Activated CD4-positive, alpha-beta memory T cell treated with anti-CD3 and anti-CD28 coated beads, Interleukin-2, amount 10 ng/mL, durations not matched to agents 7 days and 5 days (primary cell): Measurements from ENCODE around the gene TADA2B. TPM values are rescaled to one million over a fixed set of nuclear protein-coding genes. Genes with fewer than 3 reads are reported as not detected.
A peak's percentile ranks its signal among the peaks of the same experiment; 100 is the strongest.

ENCODE experiments used
- CTCF ChIA-PET: fragments of 350-600 bp; sonication (Branson Sonifier 250); formaldehyde crosslinking; loops from one replicate; lab custom pipeline; 2021; ENCODE audit warnings: antibody characterized with exemption, inconsistent platforms; lab: Charles Lee
- POLR2A ChIA-PET: fragments of 350-600 bp; sonication (Branson Sonifier 250); formaldehyde crosslinking; loops from one replicate; lab custom pipeline; 2021; ENCODE audit warnings: antibody characterized with exemption; lab: Charles Lee
- DNase-seq: peaks from one replicate; pipeline ENCODE4 v3.0.0-alpha.2; 2020
- H3K27ac Mint-ChIP-seq: one replicate; pipeline ENCODE4 v1.8.0; 2021; ENCODE audit warnings: mild to moderate bottlenecking, mixed read lengths
- H3K27me3 Mint-ChIP-seq: one replicate; pipeline ENCODE4 v1.8.0; 2021; ENCODE audit warnings: mixed read lengths
- H3K36me3 Mint-ChIP-seq: one replicate; pipeline ENCODE4 v1.8.0; 2021; ENCODE audit warnings: low read depth, mixed read lengths
- H3K4me1 Mint-ChIP-seq: one replicate; pipeline ENCODE4 v1.8.0; 2021; ENCODE audit warnings: mixed read lengths
- H3K4me3 Mint-ChIP-seq: one replicate; pipeline ENCODE4 v1.8.0; 2021; ENCODE audit warnings: mild to moderate bottlenecking, mixed read lengths
- H3K9me3 Mint-ChIP-seq: one replicate; pipeline ENCODE4 v1.8.0; 2021; ENCODE audit warnings: mixed read lengths
- total RNA-seq, 2 experiments: library from RNA; stranded (reverse); gene quantifications; one replicate each; pipeline ENCODE4 v1.2.3, GENCODE V29; 2021

The TADA2B gene
- total RNA-seq, 2 experiments from 2014 or later: 26.6 to 27.3 TPM

- Mint-ChIP-seq H3K4me3 (no peak overlapping the region), H3K9me3 (no peaks in the 10 kb centered on the region), H3K27me3 (no peaks in the 10 kb centered on the region), H3K4me1 (peaks cover 40% of the 10 kb centered on the region), H3K36me3 (peaks cover 38% of the 10 kb centered on the region), H3K27ac (peak overlapping the region; percentile 24)
- CTCF ChIA-PET: interaction anchor here (1.6 kb wide), 1 partner anchor 11 kb away, joined by 4 read pairs; no protein-coding TSS in a partner anchor
- POLR2A ChIA-PET: interaction anchor here (0.8 to 4.0 kb wide), 3 partner anchors 11 to 56 kb away, joined by 3 to 18 read pairs (median 10); partner anchors contain the start of genes GRPEL1 and TADA2B
- DNase-seq: no peak
These were observed 12.2 kb downstream of the TADA2B start for GRCh38 chr4:7055111-7055989.

- DNase-seq: no peak
- Mint-ChIP-seq H3K9me3 (no peaks in the 10 kb centered on the region), H3K4me1 (peaks cover 40% of the 10 kb centered on the region), H3K27ac (no peak overlapping the region), H3K27me3 (no peaks in the 10 kb centered on the region), H3K4me3 (no peak overlapping the region), H3K36me3 (peaks cover 42% of the 10 kb centered on the region)
- POLR2A ChIA-PET: interaction anchor here (3.6 to 4.0 kb wide), 2 partner anchors 11 to 12 kb away, joined by 18 to 25 read pairs; partner anchors contain the start of genes GRPEL1 and TADA2B
- CTCF ChIA-PET: interaction anchor here (0.5 to 1.6 kb wide), 4 partner anchors 10 to 17 kb away, joined by 3 to 4 read pairs (median 4); no protein-coding TSS in a partner anchor
These were observed 12.8 kb downstream of the TADA2B start for GRCh38 chr4:7055990-7056325.

GRCh38 chr4:7058792-7059191 lies 15.6 kb downstream of the TADA2B start:
- no peaks in the 10 kb centered on the region for H3K27me3 Mint-ChIP-seq
- no peaks in the 10 kb centered on the region for H3K9me3 Mint-ChIP-seq
- no peak overlapping the region for H3K4me3 Mint-ChIP-seq
- CTCF ChIA-PET: interaction anchor here (0.8 to 1.2 kb wide), 3 partner anchors 8 to 85 kb away, joined by 3 to 5 read pairs (median 3); partner anchors contain the start of gene TADA2B
- DNase-seq: no peak
- no peak overlapping the region for H3K27ac Mint-ChIP-seq
- POLR2A ChIA-PET: interaction anchor here (0.6 to 3.6 kb wide), 6 partner anchors 8 to 155 kb away, joined by 3 to 25 read pairs (median 4); partner anchors contain the start of gene GRPEL1
- peaks cover 28% of the 10 kb centered on the region for H3K4me1 Mint-ChIP-seq
- peaks cover 66% of the 10 kb centered on the region for H3K36me3 Mint-ChIP-seq

GRCh38 chr4:7059662-7060061 lies 16.5 kb downstream of the TADA2B start:
- ChIA-PET POLR2A (interaction anchor here (1.0 to 3.6 kb wide), 4 partner anchors 7 to 73 kb away, joined by 3 to 25 read pairs (median 4); partner anchors contain the start of gene GRPEL1), CTCF (interaction anchor here (0.5 to 1.2 kb wide), 3 partner anchors 15 to 369 kb away, joined by 3 to 5 read pairs (median 3); partner anchors contain the start of gene TADA2B)
- H3K27me3 Mint-ChIP-seq: no peaks in the 10 kb centered on the region
- peaks cover 27% of the 10 kb centered on the region for H3K4me1 Mint-ChIP-seq
- H3K9me3 Mint-ChIP-seq: no peaks in the 10 kb centered on the region
- H3K27ac Mint-ChIP-seq: no peak overlapping the region
- no peak overlapping the region for H3K4me3 Mint-ChIP-seq
- DNase-seq: no peak
- H3K36me3 Mint-ChIP-seq: peaks cover 61% of the 10 kb centered on the region

- Mint-ChIP-seq H3K36me3 (peaks cover 60% of the 10 kb centered on the region), H3K27me3 (no peaks in the 10 kb centered on the region), H3K4me1 (peaks cover 27% of the 10 kb centered on the region), H3K4me3 (no peak overlapping the region), H3K27ac (no peak overlapping the region), H3K9me3 (no peaks in the 10 kb centered on the region)
- DNase-seq: no peak
- ChIA-PET CTCF (no interaction called here), POLR2A (interaction anchor here (0.6 to 1.0 kb wide), 2 partner anchors 11 to 74 kb away, joined by 3 read pairs; no protein-coding TSS in a partner anchor)
These were observed 17.4 kb downstream of the TADA2B start for GRCh38 chr4:7060346-7061150.

- Mint-ChIP-seq H3K27ac (no peak overlapping the region), H3K9me3 (no peaks in the 10 kb centered on the region), H3K4me1 (peaks cover 39% of the 10 kb centered on the region), H3K36me3 (peaks cover 59% of the 10 kb centered on the region), H3K4me3 (no peak overlapping the region), H3K27me3 (no peaks in the 10 kb centered on the region)
- POLR2A ChIA-PET: interaction anchor here (1.0 to 2.7 kb wide), 2 partner anchors 18 to 153 kb away, joined by 4 to 12 read pairs; partner anchors contain the start of genes TADA2B and TBC1D14
- DNase-seq: no peak
- CTCF ChIA-PET: interaction anchor here (0.7 kb wide), 1 partner anchor 9 kb away, joined by 4 read pairs; no protein-coding TSS in a partner anchor
These were observed 18.6 kb downstream of the TADA2B start for GRCh38 chr4:7061815-7062214.

- no peak for DNase-seq
- H3K4me3 Mint-ChIP-seq: no peak overlapping the region
- H3K27me3 Mint-ChIP-seq: no peaks in the 10 kb centered on the region
- H3K9me3 Mint-ChIP-seq: no peaks in the 10 kb centered on the region
- no peak overlapping the region for H3K27ac Mint-ChIP-seq
- peaks cover 63% of the 10 kb centered on the region for H3K36me3 Mint-ChIP-seq
- H3K4me1 Mint-ChIP-seq: peaks cover 43% of the 10 kb centered on the region
- CTCF ChIA-PET: interaction anchor here (1.0 kb wide), 1 partner anchor 8 kb away, joined by 3 read pairs; no protein-coding TSS in a partner anchor
- POLR2A ChIA-PET: interaction anchor here (1.8 to 2.7 kb wide), 2 partner anchors 19 to 154 kb away, joined by 6 to 12 read pairs; partner anchors contain the start of genes TADA2B and TBC1D14
These were observed 19.6 kb downstream of the TADA2B start for GRCh38 chr4:7062816-7063215.

GRCh38 chr4:7063362-7063761 lies 20.2 kb downstream of the TADA2B start:
- ChIA-PET CTCF (no interaction called here), POLR2A (interaction anchor here (1.8 to 2.7 kb wide), 2 partner anchors 20 to 154 kb away, joined by 6 to 12 read pairs; partner anchors contain the start of genes TADA2B and TBC1D14)
- DNase-seq: no peak
- Mint-ChIP-seq H3K27me3 (no peaks in the 10 kb centered on the region), H3K36me3 (peaks cover 60% of the 10 kb centered on the region), H3K4me1 (peaks cover 45% of the 10 kb centered on the region), H3K27ac (no peak overlapping the region), H3K4me3 (no peak overlapping the region), H3K9me3 (no peaks in the 10 kb centered on the region)

- peaks cover 41% of the 10 kb centered on the region for H3K36me3 Mint-ChIP-seq
- no peak for DNase-seq
- POLR2A ChIA-PET: interaction anchor here (0.8 to 7.8 kb wide), 7 partner anchors 8 to 183 kb away, joined by 3 to 187 read pairs (median 10); partner anchors contain the start of gene TADA2B
- no peaks in the 10 kb centered on the region for H3K9me3 Mint-ChIP-seq
- CTCF ChIA-PET: interaction anchor here (0.6 to 8.1 kb wide), 5 partner anchors 8 to 390 kb away, joined by 3 to 127 read pairs (median 3); partner anchors contain the start of gene TADA2B
- peaks cover 54% of the 10 kb centered on the region for H3K4me1 Mint-ChIP-seq
- H3K27me3 Mint-ChIP-seq: peaks cover 2% of the 10 kb centered on the region
- peak overlapping the region; percentile 90 for H3K4me3 Mint-ChIP-seq
- H3K27ac Mint-ChIP-seq: no peak overlapping the region
These were observed 22.8 kb downstream of the TADA2B start for GRCh38 chr4:7066006-7066405.

- DNase-seq: no peak
- H3K9me3 Mint-ChIP-seq: no peaks in the 10 kb centered on the region
- peak overlapping the region; percentile 90 for H3K4me3 Mint-ChIP-seq
- ChIA-PET POLR2A (interaction anchor here (0.8 to 7.8 kb wide), 16 partner anchors 9 to 426 kb away, joined by 3 to 187 read pairs (median 10); partner anchors contain the start of genes MRFAP1, MRFAP1L1, S100P and TADA2B), CTCF (interaction anchor here (0.6 to 8.1 kb wide), 6 partner anchors 8 to 391 kb away, joined by 3 to 127 read pairs (median 4); partner anchors contain the start of gene TADA2B)
- H3K4me1 Mint-ChIP-seq: peaks cover 54% of the 10 kb centered on the region
- peaks cover 4% of the 10 kb centered on the region for H3K27me3 Mint-ChIP-seq
- peak overlapping the region; percentile 78 for H3K27ac Mint-ChIP-seq
- peaks cover 37% of the 10 kb centered on the region for H3K36me3 Mint-ChIP-seq
These were observed 23.3 kb downstream of the TADA2B start for GRCh38 chr4:7066493-7066892.

GRCh38 chr4:7067126-7067451 lies 23.9 kb downstream of the TADA2B start:
- Mint-ChIP-seq H3K4me1 (peaks cover 54% of the 10 kb centered on the region), H3K9me3 (no peaks in the 10 kb centered on the region), H3K4me3 (peak overlapping the region; percentile 90), H3K27ac (peak overlapping the region; percentile 78), H3K27me3 (peaks cover 9% of the 10 kb centered on the region), H3K36me3 (peaks cover 31% of the 10 kb centered on the region)
- CTCF ChIA-PET: interaction anchor here (1.1 to 8.1 kb wide), 9 partner anchors 9 to 392 kb away, joined by 3 to 127 read pairs (median 4); partner anchors contain the start of genes TADA2B and TBC1D14
- POLR2A ChIA-PET: interaction anchor here (1.2 to 7.8 kb wide), 33 partner anchors 9 to 1369 kb away, joined by 3 to 187 read pairs (median 10); partner anchors contain the start of genes BLOC1S4, MRFAP1, MRFAP1L1 and S100P
- no peak for DNase-seq
